ENCODE data around the gene IGLON5. TPM values are rescaled to one million over a fixed set of nuclear protein-coding genes. Genes with fewer than 3 reads are reported as not detected.

The IGLON5 gene
- total RNA-seq (2014; rRNA removed; shearing (Covaris generic)): 0.24 TPM in 1 of 2 replicates, not detected in the other

- peak; percentile 41 for DNase-seq (ENCODE audit: low read depth)
These were observed at the start of gene IGLON5 for GRCh38 chr19:51311351-51312257. TSS of gene IGLON5 (plus strand) at chr19:51311644. CDS start at chr19:51311848, 204 bp downstream.

GRCh38 chr19:51263808-51264207 lies 47.6 kb upstream of the IGLON5 start:
- DNase-seq (ENCODE audit: low read depth): no peak

DNA sequence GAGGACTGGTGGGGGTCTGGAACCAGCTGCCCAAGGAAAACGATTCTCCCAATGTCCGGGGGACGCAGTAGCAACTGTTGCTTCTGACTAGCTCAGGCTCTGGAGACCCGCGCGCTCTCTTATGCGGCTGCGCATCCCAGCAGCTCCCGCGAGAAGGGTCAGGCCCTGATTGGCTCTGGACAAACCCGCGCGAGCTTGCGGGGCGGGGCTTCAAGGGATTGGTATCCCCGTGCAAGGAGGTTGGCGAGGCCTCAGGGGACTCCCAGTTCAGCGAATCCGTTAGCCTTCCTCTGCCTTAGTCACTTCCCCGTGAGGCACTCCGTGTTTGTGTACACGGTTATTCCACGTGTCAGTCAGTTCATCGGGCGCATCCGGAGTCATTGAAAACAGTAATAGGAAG lies 40.4 kb upstream of the IGLON5 start:
- DNase-seq (ENCODE audit: low read depth): no peak

- DNase-seq (ENCODE audit: low read depth): peak; percentile 68
These were observed 39.1 kb upstream of the IGLON5 start for GRCh38 chr19:51272183-51272810.

DNA sequence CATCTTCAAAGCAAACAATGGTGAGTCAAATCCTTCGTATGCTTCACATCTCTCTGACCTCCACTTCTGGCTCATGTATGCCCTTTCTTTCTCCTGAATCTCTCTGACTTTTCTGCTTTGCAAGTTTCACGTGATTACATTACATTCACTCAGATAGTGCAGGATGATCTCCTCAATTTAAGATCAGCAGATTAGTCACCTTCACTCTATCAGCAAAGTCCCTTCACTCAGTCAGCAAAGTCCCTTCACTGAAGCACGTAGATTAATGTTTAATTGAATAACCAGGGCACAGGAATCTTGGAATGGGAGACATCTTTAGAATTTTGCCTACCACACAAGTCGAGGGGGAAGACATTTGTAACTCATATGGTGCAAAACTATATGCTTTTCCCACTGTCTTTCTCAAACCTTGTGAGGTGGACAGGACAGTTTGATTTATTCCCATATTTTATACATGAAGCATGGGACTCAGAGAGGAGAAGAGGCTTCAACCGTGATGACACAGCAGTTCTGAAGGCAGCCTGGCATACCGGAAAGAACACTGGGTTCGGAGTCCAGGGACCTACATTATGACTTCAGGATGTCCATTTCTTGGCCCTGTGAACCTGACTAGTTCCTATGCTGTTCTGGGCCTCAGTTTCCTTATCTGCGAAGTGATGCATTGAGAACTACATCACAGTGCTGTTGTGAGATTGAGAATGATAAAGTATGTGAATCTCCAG lies 37.2 kb upstream of the IGLON5 start:
- no peak for DNase-seq (ENCODE audit: low read depth)

GRCh38 chr19:51277112-51277511 lies 34.3 kb upstream of the IGLON5 start:
- no peak for DNase-seq (ENCODE audit: low read depth)

GRCh38 chr19:51282335-51282734 lies 29.1 kb upstream of the IGLON5 start:
- no peak for DNase-seq (ENCODE audit: low read depth)

DNA sequence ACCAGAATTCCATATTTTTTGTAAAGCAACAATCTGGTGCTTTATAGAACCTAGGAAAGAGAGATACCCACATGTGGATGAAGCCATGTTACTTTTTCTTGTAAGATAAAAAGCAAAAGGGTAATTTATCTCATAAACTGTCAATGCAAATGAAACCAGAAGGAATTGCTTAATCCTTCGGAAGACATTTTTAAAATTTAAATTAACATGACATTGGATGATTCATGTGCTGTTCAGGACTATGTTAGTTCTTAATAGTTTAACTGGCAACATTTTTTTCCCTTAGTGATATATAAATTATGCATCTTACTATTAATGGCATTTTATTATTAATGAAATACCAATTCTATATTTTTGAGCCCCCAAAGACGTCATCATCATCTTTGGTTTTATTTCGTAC lies 25.8 kb upstream of the IGLON5 start:
- no peak for DNase-seq (ENCODE audit: low read depth)

DNA sequence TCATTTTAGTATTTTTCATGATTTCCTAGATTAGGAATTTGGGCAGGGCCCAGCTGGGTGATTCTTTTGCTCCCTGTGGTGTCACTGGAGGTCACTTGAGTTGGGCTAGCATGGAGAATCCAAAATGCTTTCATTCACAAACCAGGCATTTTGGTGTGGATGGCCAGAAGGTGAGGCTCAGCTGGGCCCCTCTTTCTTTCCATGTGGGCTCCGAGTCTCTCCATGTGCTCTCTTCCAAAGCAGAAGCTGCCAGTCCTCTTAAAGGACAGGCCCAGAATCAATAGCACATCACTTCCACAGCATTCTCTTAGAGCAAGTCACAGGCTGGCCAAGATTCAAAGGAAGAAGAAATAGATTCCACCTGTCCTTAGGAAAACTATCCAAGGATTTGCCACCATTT lies 21.8 kb upstream of the IGLON5 start:
- DNase-seq (ENCODE audit: low read depth): no peak

DNA sequence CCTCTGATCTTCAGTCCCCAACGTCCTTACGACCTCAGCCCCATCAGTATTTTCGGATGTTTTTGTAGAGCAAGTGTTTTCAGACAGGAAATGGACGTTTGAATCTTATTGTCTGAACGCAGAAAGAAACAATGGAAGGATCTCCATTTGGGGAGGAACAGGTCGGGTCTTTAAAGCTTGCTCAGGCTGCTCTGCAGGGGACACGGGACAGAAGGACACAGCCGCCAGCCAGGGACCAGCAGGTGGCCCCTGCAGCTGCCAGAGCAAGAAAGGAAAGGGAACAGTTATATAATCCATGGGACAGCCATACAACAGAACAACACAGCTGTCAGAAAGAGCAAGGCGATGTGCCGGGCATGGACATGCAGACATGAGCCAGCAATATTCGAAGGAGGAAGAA lies 18.5 kb upstream of the IGLON5 start:
- no peak for DNase-seq (ENCODE audit: low read depth)

GRCh38 chr19:51293571-51294210 lies 17.8 kb upstream of the IGLON5 start:
- DNase-seq (ENCODE audit: low read depth): no peak

DNA sequence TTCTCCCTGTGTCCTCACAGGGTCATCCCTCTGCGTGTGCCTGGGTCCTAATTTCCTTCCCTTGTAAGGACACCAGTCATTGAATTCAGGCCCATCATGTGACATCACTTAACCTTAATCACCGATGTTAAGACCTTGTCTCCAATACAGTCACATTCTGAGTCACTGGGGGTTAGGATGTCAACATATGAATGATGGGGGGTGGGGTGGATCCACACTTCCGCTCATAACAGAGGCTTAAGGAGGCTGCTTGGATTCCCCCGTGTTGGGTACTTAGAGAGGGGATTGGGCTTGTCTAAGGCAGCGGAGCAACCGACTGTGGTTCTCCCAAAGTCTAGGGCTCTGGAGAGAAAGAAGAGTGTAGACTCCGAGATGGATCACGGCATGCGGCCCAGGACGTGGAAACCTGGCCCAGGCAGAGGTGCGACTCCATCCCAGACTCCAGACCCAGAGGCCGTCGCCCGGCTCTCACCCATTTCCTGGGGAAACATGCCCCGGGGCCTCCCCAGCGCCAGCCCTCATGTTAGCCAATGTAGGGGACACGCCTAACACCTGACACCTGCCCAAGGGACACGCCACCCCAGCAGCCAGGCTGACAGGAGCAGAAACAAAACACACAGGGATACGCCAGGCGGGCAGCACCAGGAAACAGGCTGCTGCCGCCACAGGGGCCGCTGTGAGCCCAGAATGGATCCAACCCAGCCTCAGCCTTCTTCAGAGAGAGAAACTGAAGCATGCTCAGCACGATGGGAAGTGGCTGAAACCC lies 17.1 kb upstream of the IGLON5 start:
- peak; percentile 73 for DNase-seq (ENCODE audit: low read depth)

- no peak for DNase-seq (ENCODE audit: low read depth)
These were observed 16.5 kb upstream of the IGLON5 start for GRCh38 chr19:51294977-51295375.

DNA sequence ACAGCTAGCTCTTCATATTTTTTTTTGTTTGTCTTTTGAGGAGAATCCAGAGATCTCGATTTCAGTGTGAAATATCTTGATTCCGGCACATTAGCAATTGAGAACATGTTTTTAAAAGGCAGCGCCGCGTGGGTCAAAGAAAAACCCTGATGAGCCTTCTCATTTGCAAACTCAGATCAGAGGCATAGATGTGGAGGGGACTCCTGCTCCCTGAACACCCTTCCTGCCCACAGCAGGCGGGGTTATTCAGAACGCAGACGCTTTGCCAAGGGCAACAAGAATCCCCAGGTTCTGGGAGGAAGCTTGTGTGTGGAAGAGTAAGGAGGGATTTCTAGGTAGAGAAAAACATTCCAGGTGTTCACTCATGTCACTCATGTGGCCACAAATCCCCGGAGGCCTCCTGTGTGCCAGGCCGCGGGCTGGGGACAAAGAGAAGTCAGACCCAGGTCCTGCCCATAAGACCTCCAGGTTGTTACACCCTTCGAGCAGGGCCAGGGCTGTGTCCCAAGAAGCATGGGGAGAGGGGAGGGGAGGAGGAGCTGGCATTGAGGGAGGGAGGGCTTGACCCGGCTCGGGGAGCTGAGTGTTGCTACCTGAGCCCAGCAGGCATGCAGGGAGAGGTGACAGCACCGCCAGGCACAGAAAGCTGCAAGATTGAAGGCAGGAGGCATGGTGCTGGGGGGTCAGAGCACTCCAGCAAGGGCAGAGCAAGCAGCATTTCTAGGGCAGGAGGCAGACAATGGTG lies 15.9 kb upstream of the IGLON5 start:
- no peak for DNase-seq (ENCODE audit: low read depth)

DNA sequence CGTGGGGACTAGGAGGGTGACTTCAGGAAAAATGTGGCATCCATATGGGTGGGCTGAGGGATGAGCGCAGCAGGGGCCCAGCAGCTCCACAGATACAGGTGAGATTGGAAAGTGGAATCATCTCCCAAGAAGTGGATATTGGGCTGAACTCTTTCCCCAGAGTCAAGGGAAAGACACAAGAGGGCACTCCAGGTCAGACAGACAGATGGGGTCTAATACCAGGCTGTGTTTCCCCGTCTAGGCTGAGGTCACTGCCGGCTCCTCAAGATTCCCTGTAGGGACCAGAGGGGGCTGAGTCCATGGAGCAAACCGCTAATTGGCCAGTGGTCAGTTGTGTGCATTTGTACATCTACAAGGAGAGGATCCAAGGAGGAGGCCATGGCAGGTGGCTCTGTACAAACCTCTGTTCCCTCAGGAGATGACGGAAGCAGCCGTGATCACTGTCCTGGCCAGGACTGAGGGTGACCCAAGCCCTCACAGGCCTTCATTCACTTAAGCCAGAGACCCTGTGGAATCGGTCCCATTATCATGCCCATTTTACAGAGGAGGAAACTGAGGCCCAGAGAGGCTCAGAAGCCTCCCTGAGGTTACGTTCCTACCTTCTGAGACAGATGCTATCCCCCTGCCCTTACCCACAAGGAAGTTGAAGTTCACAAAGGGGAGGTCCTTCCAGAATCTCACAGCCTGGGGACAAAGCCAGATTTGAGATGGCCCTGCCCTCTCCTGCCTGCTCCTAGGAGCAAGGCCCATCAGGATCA lies 14.9 kb upstream of the IGLON5 start:
- DNase-seq (ENCODE audit: low read depth): no peak

- DNase-seq (ENCODE audit: low read depth): no peak
These were observed 14.0 kb upstream of the IGLON5 start for GRCh38 chr19:51297406-51297805.

GRCh38 chr19:51301266-51301665 lies 10.2 kb upstream of the IGLON5 start:
- no peak for DNase-seq (ENCODE audit: low read depth)

DNA sequence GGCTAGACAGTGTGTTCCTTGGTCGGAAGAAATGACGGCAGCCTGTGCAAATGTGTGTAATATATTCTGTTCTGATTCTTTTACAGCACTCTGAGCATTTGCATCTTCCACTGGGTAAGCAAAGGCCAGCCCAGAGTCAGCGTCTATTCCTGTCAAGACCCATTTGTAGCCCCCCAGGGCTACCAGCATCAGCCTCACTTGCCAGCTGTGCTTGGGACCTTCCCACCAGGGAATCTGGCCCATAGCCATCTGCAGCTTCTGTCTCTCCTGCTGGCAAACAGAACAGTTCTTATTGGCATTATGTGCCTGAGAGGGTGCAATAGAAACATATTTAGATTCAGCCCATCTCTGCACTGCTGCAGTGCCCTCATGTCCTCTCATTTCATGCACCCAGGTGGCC lies 6.0 kb upstream of the IGLON5 start:
- no peak for DNase-seq (ENCODE audit: low read depth)

GRCh38 chr19:51316688-51317087 lies 5.2 kb downstream of the IGLON5 start:
- no peak for DNase-seq (ENCODE audit: low read depth)

DNA sequence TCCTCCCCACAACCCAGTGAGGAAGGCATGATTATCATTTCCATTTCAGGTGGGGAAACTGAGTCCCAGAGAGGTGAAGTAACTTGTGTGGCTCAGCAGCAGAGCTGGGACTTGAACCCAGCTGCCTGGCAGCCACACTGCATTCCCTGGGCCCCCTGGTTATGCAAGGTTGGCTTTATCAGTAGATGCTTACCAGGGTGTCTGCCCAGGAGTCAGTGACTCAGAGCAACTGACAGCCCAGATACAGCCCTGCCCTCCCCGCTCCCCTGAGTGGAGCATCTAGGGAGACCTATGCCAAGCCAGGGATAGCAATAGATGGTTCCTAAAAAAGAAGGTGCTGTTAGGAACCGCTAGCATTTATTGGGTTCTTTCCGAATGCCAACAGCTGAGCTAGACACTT lies 5.9 kb downstream of the IGLON5 start:
- DNase-seq (ENCODE audit: low read depth): peak; percentile 55

Data from Daoy (cell line).